Activated CD4-positive, alpha-beta T cell treated with anti-CD3 and anti-CD28 coated beads, Interleukin-2, amount 10 ng/mL, durations not matched to agents 7 days and 5 days (primary cell): Measurements from ENCODE around the gene TOR2A. TPM values are rescaled to one million over a fixed set of nuclear protein-coding genes. Genes with fewer than 3 reads are reported as not detected.

Experiments
- CTCF ChIA-PET: fragments of 350-600 bp; sonication (Branson Sonifier 250); formaldehyde crosslinking; loops from one replicate; lab custom pipeline; 2021; ENCODE audit warnings: antibody characterized with exemption; lab: Charles Lee
- POLR2A ChIA-PET: fragments of 350-600 bp; sonication (Branson Sonifier 250); formaldehyde crosslinking; loops from one replicate; lab custom pipeline; 2021; ENCODE audit warnings: antibody characterized with exemption; lab: Charles Lee
- DNase-seq: peaks from one replicate; pipeline ENCODE4 v3.0.0-alpha.2; 2020
- H3K27ac Mint-ChIP-seq: one replicate; pipeline ENCODE4 v1.8.0; 2021; ENCODE audit warnings: mild to moderate bottlenecking, moderate library complexity, mixed read lengths
- H3K27me3 Mint-ChIP-seq: one replicate; pipeline ENCODE4 v1.8.0; 2021; ENCODE audit warnings: mixed read lengths
- H3K36me3 Mint-ChIP-seq: one replicate; pipeline ENCODE4 v1.8.0; 2021; ENCODE audit warnings: low read depth, mixed read lengths
- H3K4me1 Mint-ChIP-seq: one replicate; pipeline ENCODE4 v1.8.0; 2021; ENCODE audit warnings: mixed read lengths
- H3K4me3 Mint-ChIP-seq: one replicate; pipeline ENCODE4 v1.8.0; 2021; ENCODE audit warnings: mild to moderate bottlenecking, moderate library complexity, mixed read lengths
- H3K9me3 Mint-ChIP-seq: one replicate; pipeline ENCODE4 v1.8.0; 2021; ENCODE audit warnings: mixed read lengths
- total RNA-seq, 2 experiments: library from RNA; stranded (reverse); gene quantifications; one replicate each; pipeline ENCODE4 v1.2.3, GENCODE V29; 2021

TOR2A gene
- total RNA-seq, 2 experiments from 2014 or later: 21.7 to 24.0 TPM

DNA sequence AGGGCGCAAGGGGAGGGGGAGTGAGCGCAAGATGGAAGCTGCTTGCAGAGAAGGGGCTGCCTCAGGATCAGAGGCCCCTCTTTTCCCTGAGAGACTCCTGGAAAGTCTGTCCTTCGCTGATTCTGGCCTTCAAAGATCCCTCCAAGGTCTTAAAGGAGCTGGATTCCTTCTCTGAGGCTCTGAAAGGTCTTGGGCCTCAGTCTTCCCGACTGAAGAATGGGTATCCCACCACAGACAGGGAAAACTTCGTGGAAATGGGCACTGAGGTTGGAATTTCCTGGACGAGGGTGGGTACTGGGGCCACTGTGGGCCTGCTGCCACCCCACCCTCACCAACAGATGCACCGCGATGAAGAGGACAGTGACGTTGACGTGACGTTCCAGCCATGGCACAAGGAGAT lies 22.7 kb downstream of the TOR2A start:
- H3K27ac Mint-ChIP-seq: no peak overlapping the region
- DNase-seq: no peak
- no peak overlapping the region for H3K4me3 Mint-ChIP-seq
- CTCF ChIA-PET: interaction anchor here (0.5 to 1.8 kb wide), 7 partner anchors 14 to 446 kb away, joined by 3 to 7 read pairs (median 3); partner anchors contain the start of gene TOR2A
- no peaks in the 10 kb centered on the region for H3K27me3 Mint-ChIP-seq
- peaks cover 2% of the 10 kb centered on the region for H3K36me3 Mint-ChIP-seq
- POLR2A ChIA-PET: no interaction called here
- peaks cover 34% of the 10 kb centered on the region for H3K4me1 Mint-ChIP-seq
- peaks cover 3% of the 10 kb centered on the region for H3K9me3 Mint-ChIP-seq

DNA sequence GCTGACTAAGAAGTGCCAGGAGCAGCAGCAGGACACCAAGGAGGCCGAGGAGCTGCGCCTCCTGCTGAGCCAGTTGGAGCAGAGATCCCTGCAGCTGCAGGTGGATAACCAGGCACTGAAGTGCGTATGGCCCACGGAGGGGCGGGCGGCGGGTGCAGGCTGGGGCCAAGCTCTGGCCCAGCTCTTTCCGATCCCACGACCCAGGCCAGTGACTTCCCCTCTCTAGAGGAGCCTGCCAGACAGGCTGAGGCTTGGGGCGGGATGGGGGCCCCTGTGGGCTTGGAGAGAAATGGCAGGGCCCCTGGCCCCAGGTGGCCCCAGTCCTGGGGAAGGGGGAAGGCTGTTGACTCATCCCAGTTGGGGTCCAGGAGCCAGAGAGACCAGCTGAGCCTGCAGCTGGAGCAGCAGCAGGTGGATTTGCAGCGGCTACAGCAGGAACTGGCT lies 23.2 kb downstream of the TOR2A start:
- no peak overlapping the region for H3K4me3 Mint-ChIP-seq
- H3K27me3 Mint-ChIP-seq: no peaks in the 10 kb centered on the region
- ChIA-PET POLR2A (no interaction called here), CTCF (interaction anchor here (0.9 to 1.8 kb wide), 4 partner anchors 15 to 158 kb away, joined by 3 to 7 read pairs (median 4); partner anchors contain the start of gene TOR2A)
- H3K9me3 Mint-ChIP-seq: peaks cover 3% of the 10 kb centered on the region
- peaks cover 2% of the 10 kb centered on the region for H3K36me3 Mint-ChIP-seq
- no peak overlapping the region for H3K27ac Mint-ChIP-seq
- no peak for DNase-seq
- peaks cover 34% of the 10 kb centered on the region for H3K4me1 Mint-ChIP-seq

DNA sequence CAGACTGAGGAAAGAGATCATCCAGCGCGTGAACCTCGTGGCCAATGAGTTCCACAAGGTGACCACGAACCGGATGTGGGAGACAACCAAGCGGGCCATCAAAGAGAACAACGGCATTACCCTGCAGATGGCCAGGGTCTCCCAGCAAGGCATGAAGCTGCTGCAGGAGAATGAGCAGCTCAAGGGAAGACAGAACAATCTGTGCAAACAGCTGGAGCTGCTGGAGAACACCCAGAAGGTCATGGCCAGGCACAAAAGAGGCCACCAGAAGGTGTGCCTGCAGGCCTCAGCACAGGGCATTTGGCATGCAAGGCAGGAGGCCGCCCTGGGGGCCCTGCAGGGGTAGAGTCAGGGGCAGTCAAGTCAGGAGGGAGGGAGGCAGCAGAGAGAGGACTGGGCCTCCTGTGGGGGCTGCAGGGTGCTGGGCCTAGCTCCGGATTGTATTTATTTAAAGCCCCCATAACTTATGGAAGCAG lies 23.8 kb downstream of the TOR2A start:
- peak; percentile 29 for DNase-seq
- Mint-ChIP-seq H3K4me3 (no peak overlapping the region), H3K27ac (no peak overlapping the region), H3K9me3 (peaks cover 3% of the 10 kb centered on the region), H3K36me3 (peaks cover 2% of the 10 kb centered on the region), H3K4me1 (peaks cover 34% of the 10 kb centered on the region), H3K27me3 (no peaks in the 10 kb centered on the region)
- ChIA-PET POLR2A (no interaction called here), CTCF (interaction anchor here (0.8 to 1.8 kb wide), 3 partner anchors 23 to 158 kb away, joined by 3 to 7 read pairs (median 4); partner anchors contain the start of gene TOR2A)

DNA sequence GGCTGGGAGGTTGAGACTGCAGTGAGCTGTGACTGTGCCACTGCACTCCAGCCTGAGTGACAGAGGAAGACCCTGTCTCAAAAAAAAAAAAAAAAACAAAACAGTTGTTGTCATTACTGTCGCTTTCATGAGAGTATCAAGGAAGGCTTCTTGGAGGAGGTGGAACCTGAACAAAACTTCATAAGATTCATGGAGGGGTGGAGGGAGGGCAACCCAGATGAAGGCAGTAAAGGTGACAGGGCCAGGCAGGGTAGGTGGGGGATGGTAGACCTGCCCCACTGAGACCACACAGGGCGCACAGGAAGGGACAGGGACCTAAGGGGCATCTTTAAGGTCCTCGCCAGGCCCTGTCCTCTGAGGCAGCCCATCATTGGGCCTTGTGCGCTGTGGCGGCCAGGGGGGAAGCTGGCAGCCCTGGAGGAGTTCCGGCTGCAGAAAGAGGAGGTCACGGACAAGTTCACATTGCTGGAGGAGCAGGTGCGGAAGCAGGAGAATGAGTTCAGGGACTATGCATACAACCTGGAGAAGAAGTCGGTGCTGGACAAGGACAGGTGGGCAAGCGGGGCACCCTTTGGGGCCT lies 24.8 kb downstream of the TOR2A start:
- no peak for DNase-seq
- Mint-ChIP-seq H3K27ac (no peak overlapping the region), H3K4me1 (peaks cover 28% of the 10 kb centered on the region), H3K27me3 (no peaks in the 10 kb centered on the region), H3K9me3 (peaks cover 3% of the 10 kb centered on the region), H3K36me3 (no peaks in the 10 kb centered on the region), H3K4me3 (no peak overlapping the region)
- ChIA-PET CTCF (interaction anchor here (1.2 to 1.5 kb wide), 2 partner anchors 20 to 23 kb away, joined by 3 read pairs; no protein-coding TSS in a partner anchor), POLR2A (no interaction called here)

DNA sequence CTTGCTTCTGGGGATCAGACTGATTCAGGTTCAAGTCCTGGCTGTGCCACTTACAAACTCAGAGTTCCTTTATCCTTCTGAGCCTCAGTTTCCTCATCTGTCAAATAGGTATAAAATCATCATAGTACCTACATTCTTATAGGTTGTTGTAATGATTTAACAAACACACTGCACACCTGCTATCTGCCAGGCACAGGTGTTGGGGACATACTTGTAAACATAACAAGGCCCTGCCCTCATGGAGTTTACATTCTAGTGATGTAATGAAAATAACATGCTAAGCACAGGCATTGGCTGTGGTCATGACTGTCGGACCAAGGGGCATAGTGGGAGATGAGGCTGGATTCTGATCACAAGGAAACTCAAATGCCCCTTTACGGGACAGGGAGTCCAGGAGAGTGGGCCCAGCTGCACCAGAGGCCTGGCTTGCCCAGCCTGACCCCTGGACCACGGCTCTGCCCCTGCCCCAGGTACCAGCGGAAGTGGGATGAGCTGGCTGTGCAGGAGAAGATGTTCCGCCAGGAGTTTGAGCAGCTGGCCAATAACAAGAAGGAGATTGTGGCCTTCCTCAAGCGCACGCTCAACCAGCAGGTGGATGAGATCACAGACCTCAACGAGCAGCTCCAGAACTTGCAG lies 26.0 kb downstream of the TOR2A start:
- ChIA-PET POLR2A (no interaction called here), CTCF (interaction anchor here (1.2 to 1.5 kb wide), 3 partner anchors 21 to 26 kb away, joined by 3 to 4 read pairs (median 3); partner anchors contain the start of gene TOR2A)
- peaks cover 3% of the 10 kb centered on the region for H3K9me3 Mint-ChIP-seq
- no peak overlapping the region for H3K4me3 Mint-ChIP-seq
- DNase-seq: no peak
- H3K4me1 Mint-ChIP-seq: peaks cover 24% of the 10 kb centered on the region
- no peaks in the 10 kb centered on the region for H3K36me3 Mint-ChIP-seq
- H3K27me3 Mint-ChIP-seq: no peaks in the 10 kb centered on the region
- no peak overlapping the region for H3K27ac Mint-ChIP-seq

DNA sequence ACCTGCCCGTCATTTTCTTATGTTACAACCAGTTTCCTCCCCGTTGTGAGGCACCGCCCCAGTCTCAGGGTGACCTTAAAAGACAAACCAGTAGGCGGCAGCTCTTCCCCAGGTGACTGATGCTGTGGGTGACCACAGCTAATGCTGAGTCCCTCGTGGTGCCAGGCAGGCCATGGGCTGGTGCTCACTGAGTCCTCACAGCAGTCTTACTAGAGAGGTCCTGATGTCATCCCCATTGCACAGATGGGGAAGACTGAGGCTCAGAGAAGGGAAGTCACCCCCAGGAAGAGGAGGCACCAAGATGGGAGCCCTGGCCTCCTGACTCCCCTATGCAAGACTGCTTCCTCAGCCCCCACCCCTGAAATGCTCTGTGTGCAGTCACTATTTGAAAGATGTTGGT lies 27.3 kb downstream of the TOR2A start:
- Mint-ChIP-seq H3K36me3 (no peaks in the 10 kb centered on the region), H3K4me1 (peaks cover 26% of the 10 kb centered on the region), H3K27me3 (no peaks in the 10 kb centered on the region), H3K9me3 (peaks cover 3% of the 10 kb centered on the region), H3K27ac (no peak overlapping the region), H3K4me3 (no peak overlapping the region)
- ChIA-PET POLR2A (no interaction called here), CTCF (interaction anchor here (1.0 to 4.3 kb wide), 2 partner anchors 21 to 27 kb away, joined by 4 to 17 read pairs; partner anchors contain the start of gene TOR2A)
- peak; percentile 31 for DNase-seq

DNA sequence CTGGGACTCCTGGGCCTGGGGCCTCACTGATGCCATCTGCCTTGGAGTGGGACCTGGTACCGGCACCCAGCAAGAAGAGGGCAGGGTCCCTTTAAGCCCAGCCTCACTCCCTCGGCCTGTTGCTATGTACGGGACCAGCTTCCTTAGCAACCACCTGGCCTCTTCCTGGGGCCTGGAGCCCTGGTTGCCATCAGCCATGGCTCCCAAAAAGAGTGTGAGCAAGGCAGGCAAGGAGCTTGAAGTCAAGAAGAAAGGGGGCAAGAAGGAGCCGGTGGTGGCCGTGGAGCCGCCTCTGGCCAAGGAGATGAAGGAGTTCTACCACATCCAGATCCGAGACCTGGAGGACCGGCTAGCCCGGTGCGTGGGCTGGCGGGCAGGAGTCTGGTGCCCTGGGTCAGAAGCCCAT lies 28.3 kb downstream of the TOR2A start, which contains the start of gene CFAP157:
Gene CFAP157 (plus strand): TSS at position 153 of the 406 bp plus-strand sequence. CDS start 44 bp downstream, at position 197.
- Mint-ChIP-seq H3K27ac (peak within 1 kb of the TSS; percentile 64), H3K4me3 (no peak within 1 kb of the TSS), H3K4me1 (peaks cover 26% of the 10 kb centered on the region), H3K36me3 (no peaks in the 10 kb centered on the region), H3K27me3 (no peaks in the 10 kb centered on the region), H3K9me3 (peaks cover 3% of the 10 kb centered on the region)
- no peak for DNase-seq
- CTCF ChIA-PET: interaction anchor here (4.3 kb wide), 1 partner anchor 28 kb away, joined by 17 read pairs; the partner anchor contains the start of gene TOR2A
- POLR2A ChIA-PET: no interaction called here

DNA sequence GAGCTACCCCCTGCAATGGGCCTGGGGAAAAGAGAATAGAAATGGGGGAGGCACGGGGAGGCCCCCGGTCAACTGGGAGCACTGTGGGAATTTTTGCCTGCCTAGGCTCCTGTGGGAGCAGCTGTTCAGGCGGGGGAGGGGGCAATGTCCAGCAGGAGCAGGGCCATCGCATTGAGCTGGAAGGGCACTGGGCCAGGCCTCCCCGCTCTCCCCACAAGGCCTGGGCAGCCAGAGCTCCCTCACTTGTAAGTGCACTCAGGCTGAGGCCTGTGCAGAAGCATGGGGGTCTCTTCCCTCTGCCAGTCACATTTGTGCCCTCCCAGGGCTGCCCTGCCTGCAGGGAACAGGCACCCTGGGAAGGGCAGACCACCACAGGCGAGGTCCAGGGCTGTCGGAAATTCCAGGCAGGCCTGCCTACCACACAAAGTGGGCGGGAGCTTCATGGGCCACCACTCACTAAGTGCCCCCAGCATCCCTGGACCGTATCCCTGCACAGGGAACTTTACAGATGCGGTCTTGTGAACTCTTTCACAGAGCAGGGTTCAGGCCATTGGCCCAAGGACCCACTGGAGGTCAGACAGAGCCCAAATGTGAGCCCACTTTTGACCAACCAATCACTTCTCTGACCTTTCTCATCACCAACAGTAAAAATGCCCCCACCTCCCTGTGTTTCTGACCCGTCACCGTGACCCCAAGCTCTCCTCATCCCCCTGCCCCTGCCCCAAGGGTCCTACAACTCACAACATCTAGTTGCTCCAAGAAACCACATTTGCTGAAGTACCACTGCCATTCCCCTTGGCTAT lies 29.3 kb downstream of the TOR2A start:
- Mint-ChIP-seq H3K27me3 (no peaks in the 10 kb centered on the region), H3K27ac (peak overlapping the region; percentile 25)
- POLR2A ChIA-PET: no interaction called here

DNA sequence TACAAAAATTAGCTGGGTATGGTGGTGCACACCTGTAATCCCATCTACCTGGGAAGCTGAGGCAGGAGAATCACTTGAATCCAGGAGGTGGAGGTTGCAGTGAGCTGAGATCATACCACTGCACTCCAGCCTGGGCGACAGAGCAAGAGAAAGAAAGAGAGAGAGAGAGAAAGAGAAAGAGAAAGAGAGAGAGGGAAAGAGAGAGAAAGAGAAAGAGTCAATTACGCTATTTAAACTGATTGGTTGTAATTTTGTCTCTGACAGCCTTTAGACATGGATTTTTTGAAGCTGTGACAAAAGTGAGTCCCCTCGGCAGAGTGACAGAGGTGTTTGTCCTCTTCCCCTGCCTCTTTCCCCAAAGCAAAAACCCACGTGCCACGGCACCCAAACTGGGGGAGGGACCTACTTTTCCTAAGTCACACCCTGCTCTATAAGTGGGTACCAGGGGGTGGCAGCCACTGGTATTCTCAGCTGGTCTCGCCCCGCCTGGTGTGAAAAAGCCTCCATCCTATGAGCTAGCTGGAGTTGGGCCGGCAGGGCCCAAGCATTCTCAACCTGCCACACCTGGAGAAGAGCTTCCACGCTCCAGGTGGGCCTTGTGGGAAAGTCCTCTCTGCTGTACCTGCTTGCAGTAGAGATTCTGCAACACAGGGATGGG lies 31.7 kb downstream of the TOR2A start:
- no peak for DNase-seq

More for the DNA sequence above, 29.3 kb downstream of the TOR2A start:
- Mint-ChIP-seq H3K9me3 (peaks cover 3% of the 10 kb centered on the region), H3K36me3 (no peaks in the 10 kb centered on the region), H3K4me1 (peaks cover 16% of the 10 kb centered on the region), H3K4me3 (no peak overlapping the region)
- DNase-seq: no peak
- CTCF ChIA-PET: interaction anchor here (1.9 to 4.3 kb wide), 3 partner anchors 9 to 164 kb away, joined by 6 to 17 read pairs (median 7); partner anchors contain the start of genes PTRH1 and TOR2A

DNA sequence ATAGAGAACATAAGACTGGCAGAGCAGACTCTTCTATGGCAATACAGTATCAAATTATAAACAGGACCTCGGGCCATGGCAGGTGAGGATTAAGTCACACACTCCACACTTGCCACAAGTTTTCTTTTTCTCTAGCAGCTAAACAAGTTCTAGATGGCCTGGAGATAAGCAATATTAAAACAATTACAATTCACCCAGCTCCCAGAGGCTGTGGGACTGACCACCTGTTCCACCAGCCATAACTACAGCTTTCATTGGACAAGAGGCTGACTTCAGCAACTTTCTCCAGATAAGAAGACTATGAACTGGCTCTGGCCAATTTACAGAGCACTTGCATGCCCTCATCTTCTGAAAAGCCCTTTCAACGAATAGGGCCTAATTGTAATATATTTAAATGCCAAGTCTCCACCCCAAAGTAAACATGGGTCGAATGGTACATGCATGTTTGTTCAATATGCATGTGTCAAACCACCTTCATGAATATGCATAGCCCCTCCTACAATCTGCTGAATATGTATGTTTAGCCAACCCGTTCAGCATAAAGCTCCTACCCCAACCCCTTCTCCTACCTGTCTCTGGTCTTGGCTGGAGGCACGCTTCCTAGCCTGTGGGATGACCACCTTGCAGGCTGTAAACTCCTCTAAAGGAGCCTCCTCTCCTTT lies 34.4 kb downstream of the TOR2A start:
- Mint-ChIP-seq H3K4me1 (peaks cover 16% of the 10 kb centered on the region), H3K36me3 (no peaks in the 10 kb centered on the region), H3K9me3 (no peaks in the 10 kb centered on the region), H3K27ac (no peak overlapping the region), H3K4me3 (no peak overlapping the region), H3K27me3 (no peaks in the 10 kb centered on the region)
- ChIA-PET CTCF (no interaction called here), POLR2A (no interaction called here)
- no peak for DNase-seq

More for the DNA sequence above, 31.7 kb downstream of the TOR2A start:
- H3K9me3 Mint-ChIP-seq: no peaks in the 10 kb centered on the region
- POLR2A ChIA-PET: no interaction called here
- no peak overlapping the region for H3K27ac Mint-ChIP-seq
- H3K27me3 Mint-ChIP-seq: no peaks in the 10 kb centered on the region
- H3K36me3 Mint-ChIP-seq: no peaks in the 10 kb centered on the region
- peaks cover 22% of the 10 kb centered on the region for H3K4me1 Mint-ChIP-seq
- no peak overlapping the region for H3K4me3 Mint-ChIP-seq
- CTCF ChIA-PET: interaction anchor here (0.6 to 4.3 kb wide), 4 partner anchors 30 to 734 kb away, joined by 3 to 17 read pairs (median 5); partner anchors contain the start of gene TOR2A

DNA sequence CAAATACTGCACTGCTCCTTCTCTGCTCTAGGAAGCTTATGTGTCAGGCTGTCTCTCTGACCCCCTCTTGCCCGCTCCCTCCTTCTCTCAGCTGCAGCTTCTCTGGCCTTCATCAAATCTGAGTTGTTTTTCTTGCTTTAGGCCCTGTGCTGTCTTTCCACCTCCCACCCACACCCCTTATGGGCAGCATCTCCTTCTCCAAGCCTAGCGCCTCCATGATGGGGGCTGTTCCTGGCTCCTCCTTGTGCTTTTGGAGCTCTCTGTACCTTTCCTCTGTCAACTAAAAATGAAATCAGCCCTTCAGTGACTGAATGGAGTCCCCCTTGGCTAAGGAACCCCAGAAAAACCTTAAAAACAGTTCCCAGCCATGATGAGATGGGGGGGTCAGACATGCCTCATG lies 35.0 kb downstream of the TOR2A start:
- Mint-ChIP-seq H3K4me3 (no peak overlapping the region), H3K4me1 (peaks cover 16% of the 10 kb centered on the region), H3K36me3 (no peaks in the 10 kb centered on the region), H3K9me3 (no peaks in the 10 kb centered on the region), H3K27ac (no peak overlapping the region), H3K27me3 (no peaks in the 10 kb centered on the region)
- CTCF ChIA-PET: interaction anchor here (0.6 kb wide), 1 partner anchor 63 kb away, joined by 4 read pairs; no protein-coding TSS in a partner anchor
- no peak for DNase-seq
- POLR2A ChIA-PET: no interaction called here
